ENCODE data around the gene CEACAM18. TPM values are rescaled to one million over a fixed set of nuclear protein-coding genes. Genes with fewer than 3 reads are reported as not detected.
A peak's percentile ranks its signal among the peaks of the same experiment; 100 is the strongest.

The CEACAM18 gene
- total RNA-seq, 4 donors from 2014 or later = not detected

- 23 to 56% methylated on average over 4 to 6 of the region's 7 CpGs for WGBS, 2 donors (ENCODE audit: low coverage in 1 of 2)
Observed at GRCh38 chr19:51509823-51510660, 31.7 kb downstream of the CEACAM18 start.

GRCh38 chr19:51511353-51511752 is 33.0 kb downstream of the CEACAM18 start:
- Histone ChIP-seq H3K27me3 (peaks cover 46% of the 10 kb centered on the region), H3K27ac (no peak overlapping the region), H3K9me3 (no peaks in the 10 kb centered on the region), H3K36me3 (no peaks in the 10 kb centered on the region), H3K4me1 (no peaks in the 10 kb centered on the region), H3K4me3 (no peak overlapping the region)
- no peak for TF ChIP-seq EP300 (IDR thresholded peaks at IDR 0.05)
- no peak for TF ChIP-seq POLR2A (IDR thresholded peaks at IDR 0.05)
- no peak for TF ChIP-seq POLR2AphosphoS5 (IDR thresholded peaks at IDR 0.05)
- no peak for TF ChIP-seq CTCF (IDR thresholded peaks at IDR 0.05)
- ATAC-seq = no peak
- 6 to 10% methylated on average over 5 to 6 of the region's 6 CpGs for WGBS, 2 donors (ENCODE audit: low coverage in 1 of 2)

More at GRCh38 chr19:51509823-51510660, 31.7 kb downstream of the CEACAM18 start:
- ATAC-seq = no peak
- Histone ChIP-seq H3K27ac (no peak overlapping the region), H3K9me3 (peaks cover 0 to 2% (median 0%) of the 10 kb centered on the region in 3 donors), H3K4me3 (no peak overlapping the region), H3K27me3 (peaks cover 46% of the 10 kb centered on the region), H3K36me3 (no peaks in the 10 kb centered on the region), H3K4me1 (no peaks in the 10 kb centered on the region)
- no peak for TF ChIP-seq CTCF (IDR thresholded peaks at IDR 0.05)
- TF ChIP-seq POLR2AphosphoS5 (IDR thresholded peaks at IDR 0.05) = no peak
- TF ChIP-seq POLR2A (IDR thresholded peaks at IDR 0.05) = no peak
- TF ChIP-seq EP300 (IDR thresholded peaks at IDR 0.05) = no peak

- Histone ChIP-seq H3K27me3 (peaks cover 48% of the 10 kb centered on the region), H3K9me3 (peaks cover 0 to 9% (median 0%) of the 10 kb centered on the region in 3 donors), H3K27ac (no peak overlapping the region), H3K36me3 (no peaks in the 10 kb centered on the region), H3K4me3 (no peak overlapping the region), H3K4me1 (no peaks in the 10 kb centered on the region)
- ATAC-seq = no peak
- TF ChIP-seq POLR2AphosphoS5 (IDR thresholded peaks at IDR 0.05) (no peak), EP300 (IDR thresholded peaks at IDR 0.05) (no peak), CTCF (IDR thresholded peaks at IDR 0.05) (no peak), POLR2A (IDR thresholded peaks at IDR 0.05) (no peak)
- WGBS, 2 donors (ENCODE audit: low coverage in 1 of 2) = 30 to 40% methylated on average over 2 of the region's 2 CpGs
Observed at GRCh38 chr19:51513968-51514367, 35.6 kb downstream of the CEACAM18 start.

- H3K27me3 ChIP-seq = peaks cover 49% of the 10 kb centered on the region
- H3K27ac ChIP-seq = no peak overlapping the region
- ATAC-seq = no peak
- no peaks in the 10 kb centered on the region for H3K4me1 ChIP-seq
- no peaks in the 10 kb centered on the region for H3K36me3 ChIP-seq
- no peak overlapping the region for H3K4me3 ChIP-seq
- 8 to 19% methylated on average over 3 of the region's 3 CpGs for WGBS, 2 donors (ENCODE audit: low coverage in 1 of 2)
- peaks cover 0 to 9% (median 0%) of the 10 kb centered on the region in 3 donors for H3K9me3 ChIP-seq
- TF ChIP-seq EP300 (IDR thresholded peaks at IDR 0.05) (no peak), POLR2A (IDR thresholded peaks at IDR 0.05) (no peak), POLR2AphosphoS5 (IDR thresholded peaks at IDR 0.05) (no peak), CTCF (IDR thresholded peaks at IDR 0.05) (peak; percentile 34 to 62 (median 41))
Observed at GRCh38 chr19:51514866-51515481, 36.6 kb downstream of the CEACAM18 start.

Data from gastroesophageal sphincter (tissue), 4 donors.